Testis (tissue), 2 donors: ENCODE data around the gene PRSS3.
A peak's percentile ranks its signal among the peaks of the same experiment; 100 is the strongest.

Experiments used
- POLR2A ChIP-seq: fragments of 450-650 bp; IDR thresholded peaks from one replicate; pipeline ENCODE4 v1.6.1; 2017; ENCODE audit warnings: antibody characterized with exemption, mild to moderate bottlenecking, moderate library complexity
- TF ChIP-seq, protein P1 (sequence below), 3 experiments: fragments of 450-650 bp in 2 of 3; fragments of 200-600 bp in 1 of 3; sonication (generic) in 1 of 3; IDR thresholded peaks; one replicate each; pipeline ENCODE4 v1.5.1; 2016 to 2019; ENCODE audit warnings: antibody characterized with exemption in 3 of 3, mild to moderate bottlenecking in 2 of 3, moderate library complexity in 1 of 3

DNA sequence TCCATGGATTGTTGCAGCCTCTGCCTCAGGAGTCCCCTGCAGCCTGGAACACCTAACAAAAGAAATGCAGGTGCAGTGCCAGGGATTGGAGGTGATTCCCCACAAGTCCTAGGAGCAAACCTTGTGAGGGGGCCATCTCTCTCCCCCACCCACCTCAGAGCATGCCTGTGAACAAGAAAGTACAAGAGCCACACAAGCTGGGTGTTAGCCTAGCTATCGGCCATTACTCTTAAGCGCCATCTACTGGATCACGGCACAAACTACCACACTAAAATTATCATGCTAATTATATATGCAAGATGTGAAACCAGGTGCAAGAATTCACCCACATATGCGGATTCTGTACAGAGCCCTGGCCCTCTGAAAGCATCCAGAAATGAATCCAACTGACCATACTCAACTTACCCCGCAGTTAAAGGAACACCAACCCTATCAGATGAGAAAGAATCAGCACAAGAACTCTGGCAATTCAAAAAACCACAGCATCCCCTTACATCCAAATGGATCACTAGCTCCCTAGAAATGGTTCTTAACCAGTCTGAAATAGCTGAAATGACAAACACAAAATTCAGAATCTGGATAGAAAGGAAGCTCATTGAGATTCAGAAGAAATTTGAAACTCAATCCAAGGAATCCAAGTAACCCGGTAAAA, 16.5 kb upstream of the PRSS3 start:
- no peak for TF ChIP-seq POLR2A
- TF ChIP-seq, protein P1, sequence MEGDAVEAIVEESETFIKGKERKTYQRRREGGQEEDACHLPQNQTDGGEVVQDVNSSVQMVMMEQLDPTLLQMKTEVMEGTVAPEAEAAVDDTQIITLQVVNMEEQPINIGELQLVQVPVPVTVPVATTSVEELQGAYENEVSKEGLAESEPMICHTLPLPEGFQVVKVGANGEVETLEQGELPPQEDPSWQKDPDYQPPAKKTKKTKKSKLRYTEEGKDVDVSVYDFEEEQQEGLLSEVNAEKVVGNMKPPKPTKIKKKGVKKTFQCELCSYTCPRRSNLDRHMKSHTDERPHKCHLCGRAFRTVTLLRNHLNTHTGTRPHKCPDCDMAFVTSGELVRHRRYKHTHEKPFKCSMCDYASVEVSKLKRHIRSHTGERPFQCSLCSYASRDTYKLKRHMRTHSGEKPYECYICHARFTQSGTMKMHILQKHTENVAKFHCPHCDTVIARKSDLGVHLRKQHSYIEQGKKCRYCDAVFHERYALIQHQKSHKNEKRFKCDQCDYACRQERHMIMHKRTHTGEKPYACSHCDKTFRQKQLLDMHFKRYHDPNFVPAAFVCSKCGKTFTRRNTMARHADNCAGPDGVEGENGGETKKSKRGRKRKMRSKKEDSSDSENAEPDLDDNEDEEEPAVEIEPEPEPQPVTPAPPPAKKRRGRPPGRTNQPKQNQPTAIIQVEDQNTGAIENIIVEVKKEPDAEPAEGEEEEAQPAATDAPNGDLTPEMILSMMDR (IDR thresholded peaks at IDR 0.05) = peak; percentile 17 to 73 (median 61)
